Natural killer cell (primary cell): ENCODE results near the gene CFAP299. TPM values are rescaled to one million over a fixed set of nuclear protein-coding genes. Genes with fewer than 3 reads are reported as not detected.
A peak's percentile ranks its signal among the peaks of the same experiment; 100 is the strongest.

ENCODE experiments used
- ATAC-seq, 3 donors: fragments of 150-1000 bp in 2 of 3; fragments of 200-7000 bp in 1 of 3; cut with Tn5 transposase; 1 replicate in 1 of 3; 2 replicates in 2 of 3; pipeline ENCODE4 v1.10.0; 2021; ENCODE audit warnings: mild to moderate bottlenecking in 2 of 3, moderate library complexity in 2 of 3
- DNase-seq, 2 donors: peaks; one replicate each; pipeline versions ENCODE4 v3.0.0 to v3.0.0-alpha.2; 2013 to 2021; ENCODE audit warnings: mixed read lengths in 1 of 2
- H3K27ac ChIP-seq: one replicate; pipeline ENCODE4 v1.5.1; 2013; ENCODE audit warnings: mild to moderate bottlenecking, low read length
- H3K27me3 ChIP-seq: one replicate; pipeline ENCODE4 v1.6.1; 2013; ENCODE audit warnings: low read length; ENCODE audit not compliant: control insufficient read depth, insufficient read depth
- H3K36me3 ChIP-seq: one replicate; pipeline ENCODE4 v1.6.1; 2013; ENCODE audit warnings: low read length; ENCODE audit not compliant: control insufficient read depth, insufficient read depth
- H3K4me1 ChIP-seq: one replicate; pipeline ENCODE4 v1.6.1; 2013; ENCODE audit warnings: low read length; ENCODE audit not compliant: control insufficient read depth, insufficient read depth
- H3K4me3 ChIP-seq: one replicate; pipeline ENCODE4 v1.5.1; 2013; ENCODE audit warnings: low read length
- H3K9me3 ChIP-seq: one replicate; pipeline ENCODE4 v1.6.1; 2013; ENCODE audit warnings: low read length; ENCODE audit not compliant: control insufficient read depth, insufficient read depth
- H3K27ac Mint-ChIP-seq, 2 donors: one replicate each; pipeline ENCODE4 v1.8.0; 2022; ENCODE audit warnings: mild to moderate bottlenecking in 2 of 2, mixed read lengths in 2 of 2, moderate library complexity in 1 of 2
- H3K27me3 Mint-ChIP-seq, 2 donors: one replicate each; pipeline ENCODE4 v1.8.0; 2022; ENCODE audit warnings: low read depth in 2 of 2, mixed read lengths in 2 of 2
- H3K36me3 Mint-ChIP-seq: one replicate; pipeline ENCODE4 v1.8.0; 2022; ENCODE audit warnings: mixed read lengths
- H3K4me1 Mint-ChIP-seq, 2 donors: one replicate each; pipeline ENCODE4 v1.8.0; 2022; ENCODE audit warnings: mixed read lengths in 2 of 2
- H3K4me3 Mint-ChIP-seq: one replicate; pipeline ENCODE4 v1.8.0; 2022; ENCODE audit warnings: mild to moderate bottlenecking, moderate library complexity, mixed read lengths
- H3K9me3 Mint-ChIP-seq, 2 donors: one replicate each; pipeline ENCODE4 v1.8.0; 2022; ENCODE audit warnings: mixed read lengths in 2 of 2
- CTCF ChIP-seq: fragments of 200-600 bp; IDR thresholded peaks from one replicate; pipeline ENCODE4 v1.8.0; 2022; ENCODE audit warnings: antibody characterized with exemption
- WGBS: methylation state at CpG from one replicate; pipeline ENCODE4 v1.1.7; 2013; ENCODE audit warnings: missing lambda C conversion rate; ENCODE audit not compliant: insufficient coverage; 5-methylcytosine and 5-hydroxymethylcytosine counted together
- intact Hi-C: fragments of 100-400 bp; cut with micrococcal nuclease; formaldehyde crosslinking; loops from one replicate; pipeline ENCODE4 v1.14.2; 2022
- total RNA-seq, 4 donors: library from RNA; stranded (reverse); fragments of 120-200 nt in 1 of 4; gene quantifications; one replicate each; pipeline versions ENCODE4 v1.2.3 to v1.2.4, GENCODE V29; 2013 to 2022

The CFAP299 gene
- total RNA-seq, 3 donors from 2014 or later (not counting 1 experiment from before 2014, with no cell fraction given) = not detected

- Mint-ChIP-seq H3K9me3 (no peaks in the 10 kb centered on the region), H3K4me1 (no peaks in the 10 kb centered on the region), H3K36me3 (no peaks in the 10 kb centered on the region), H3K4me3 (no peak overlapping the region), H3K27me3 (peaks cover 7 to 32% of the 10 kb centered on the region in 2 donors), H3K27ac (no peak overlapping the region)
- Histone ChIP-seq H3K36me3 (no peaks in the 10 kb centered on the region), H3K27ac (no peak overlapping the region), H3K27me3 (peaks cover 6% of the 10 kb centered on the region), H3K4me1 (no peaks in the 10 kb centered on the region), H3K4me3 (no peak overlapping the region), H3K9me3 (no peaks in the 10 kb centered on the region)
- 85% methylated on average over 3 of the region's 3 CpGs for WGBS
- intact Hi-C loops = no loop called here
- TF ChIP-seq CTCF = no peak
- ATAC-seq = no peak
- DNase-seq = no peak
These were observed 644.7 kb downstream of the CFAP299 start for GRCh38 chr4:80980239-80980638.

- Mint-ChIP-seq H3K4me1 (peaks cover 5 to 7% of the 10 kb centered on the region in 2 donors), H3K36me3 (no peaks in the 10 kb centered on the region), H3K27ac (no peak overlapping the region), H3K27me3 (peaks cover 0 to 12% of the 10 kb centered on the region in 2 donors), H3K4me3 (no peak overlapping the region), H3K9me3 (no peaks in the 10 kb centered on the region)
- no peaks in the 10 kb centered on the region for H3K4me1 ChIP-seq
- H3K4me3 ChIP-seq = no peak overlapping the region
- H3K27ac ChIP-seq = no peak overlapping the region
- no peaks in the 10 kb centered on the region for H3K36me3 ChIP-seq
- intact Hi-C loops = no loop called here
- H3K27me3 ChIP-seq = no peaks in the 10 kb centered on the region
- DNase-seq = no peak
- ATAC-seq = no peak
- no peak for TF ChIP-seq CTCF
- no peaks in the 10 kb centered on the region for H3K9me3 ChIP-seq
These were observed 650.5 kb downstream of the CFAP299 start for GRCh38 chr4:80986011-80986410.

- TF ChIP-seq CTCF = peak; percentile 78
- intact Hi-C loops = loop anchor here (1.0 to 5.0 kb wide), 3 partner anchors 47 to 629 kb away; no protein-coding TSS in a partner anchor
- peak in 1 of 2 donors; percentile 72 for DNase-seq
- WGBS = 10% methylated on average over 2 of the region's 2 CpGs
- Mint-ChIP-seq H3K9me3 (no peaks in the 10 kb centered on the region), H3K27ac (no peak overlapping the region), H3K36me3 (no peaks in the 10 kb centered on the region), H3K27me3 (peaks cover 0 to 5% of the 10 kb centered on the region in 2 donors), H3K4me3 (no peak overlapping the region), H3K4me1 (peaks cover 5 to 7% of the 10 kb centered on the region in 2 donors)
- Histone ChIP-seq H3K27me3 (no peaks in the 10 kb centered on the region), H3K4me3 (no peak overlapping the region), H3K36me3 (no peaks in the 10 kb centered on the region), H3K4me1 (no peaks in the 10 kb centered on the region), H3K9me3 (no peaks in the 10 kb centered on the region), H3K27ac (no peak overlapping the region)
- ATAC-seq = peak in 2 of 3 donors; percentile 34 to 51
These were observed 654.5 kb downstream of the CFAP299 start for GRCh38 chr4:80989921-80990544.

GRCh38 chr4:80990851-80991250 lies 655.3 kb downstream of the CFAP299 start:
- ATAC-seq (no peak), DNase-seq (no peak)
- H3K27me3 ChIP-seq = no peaks in the 10 kb centered on the region
- intact Hi-C loops = loop anchor here (1.0 to 5.0 kb wide), 3 partner anchors 46 to 630 kb away; no protein-coding TSS in a partner anchor
- Mint-ChIP-seq H3K9me3 (no peaks in the 10 kb centered on the region), H3K36me3 (no peaks in the 10 kb centered on the region), H3K27ac (no peak overlapping the region), H3K4me1 (peaks cover 5 to 7% of the 10 kb centered on the region in 2 donors), H3K27me3 (peaks cover 0 to 5% of the 10 kb centered on the region in 2 donors), H3K4me3 (no peak overlapping the region)
- no peak for TF ChIP-seq CTCF
- H3K36me3 ChIP-seq = no peaks in the 10 kb centered on the region
- no peaks in the 10 kb centered on the region for H3K9me3 ChIP-seq
- no peak overlapping the region for H3K27ac ChIP-seq
- H3K4me1 ChIP-seq = no peaks in the 10 kb centered on the region
- 54% methylated on average over 2 of the region's 2 CpGs for WGBS
- no peak overlapping the region for H3K4me3 ChIP-seq
